OCI-LY1 (cell line): Measurements from ENCODE around the gene MYLK3.

Experiments
- EZH2 ChIP-seq: fragments of 200-600 bp; sonication (generic), shearing (Covaris generic); IDR thresholded peaks from 2 replicates; pipeline ENCODE4 v1.8.0; 2017; ENCODE audit warnings: borderline replicate concordance, mixed run types, mild to moderate bottlenecking, antibody characterized with exemption, low read length, moderate library complexity, mixed read lengths
- TF ChIP-seq, protein P1 (sequence below): fragments of 200-600 bp; sonication (generic), shearing (Covaris generic); IDR thresholded peaks from 2 replicates; pipeline ENCODE4 v1.5.1; 2017; ENCODE audit warnings: mild to moderate bottlenecking, antibody characterized with exemption, low read length, moderate library complexity, mixed read lengths

DNA sequence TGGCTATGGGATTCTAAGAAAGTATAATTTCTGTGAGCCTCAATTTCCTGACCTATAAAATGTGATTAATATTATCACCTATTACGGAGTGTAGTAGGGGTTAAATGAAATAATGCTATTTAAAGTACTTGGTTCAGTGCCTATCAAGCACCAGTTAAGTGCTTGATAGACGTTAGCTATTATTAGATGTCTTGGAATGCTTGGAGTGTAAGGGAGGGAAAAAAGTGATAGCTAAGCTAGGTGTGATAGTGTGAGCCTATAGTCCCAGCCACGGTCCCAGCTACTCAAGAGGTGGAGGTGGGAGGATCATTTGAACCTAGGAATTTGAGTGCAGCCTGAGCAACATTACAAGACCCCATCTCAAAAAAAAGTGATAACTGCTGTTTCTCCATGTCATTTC is 51.2 kb downstream of the MYLK3 start:
- TF ChIP-seq, protein P1, sequence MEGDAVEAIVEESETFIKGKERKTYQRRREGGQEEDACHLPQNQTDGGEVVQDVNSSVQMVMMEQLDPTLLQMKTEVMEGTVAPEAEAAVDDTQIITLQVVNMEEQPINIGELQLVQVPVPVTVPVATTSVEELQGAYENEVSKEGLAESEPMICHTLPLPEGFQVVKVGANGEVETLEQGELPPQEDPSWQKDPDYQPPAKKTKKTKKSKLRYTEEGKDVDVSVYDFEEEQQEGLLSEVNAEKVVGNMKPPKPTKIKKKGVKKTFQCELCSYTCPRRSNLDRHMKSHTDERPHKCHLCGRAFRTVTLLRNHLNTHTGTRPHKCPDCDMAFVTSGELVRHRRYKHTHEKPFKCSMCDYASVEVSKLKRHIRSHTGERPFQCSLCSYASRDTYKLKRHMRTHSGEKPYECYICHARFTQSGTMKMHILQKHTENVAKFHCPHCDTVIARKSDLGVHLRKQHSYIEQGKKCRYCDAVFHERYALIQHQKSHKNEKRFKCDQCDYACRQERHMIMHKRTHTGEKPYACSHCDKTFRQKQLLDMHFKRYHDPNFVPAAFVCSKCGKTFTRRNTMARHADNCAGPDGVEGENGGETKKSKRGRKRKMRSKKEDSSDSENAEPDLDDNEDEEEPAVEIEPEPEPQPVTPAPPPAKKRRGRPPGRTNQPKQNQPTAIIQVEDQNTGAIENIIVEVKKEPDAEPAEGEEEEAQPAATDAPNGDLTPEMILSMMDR = no peak
- TF ChIP-seq EZH2 = no peak
